ENCODE data around the gene GNAT3.

- TF ChIP-seq EZH2 (IDR thresholded peaks at IDR 0.05) (no peak), ZNF274 (IDR thresholded peaks at IDR 0.05; ENCODE audit: low read depth, low read length) (no peak), EZH2phosphoT487 (IDR thresholded peaks at IDR 0.05; ENCODE audit: borderline replicate concordance) (no peak), CTCF (IDR thresholded peaks at IDR 0.05 in 2 of 3, conservative IDR thresholded peaks at IDR 0.05 in 1 of 3; ENCODE audit: borderline replicate concordance in 1 of 3, insufficient read depth in 1 of 3, low read depth in 2 of 3, low read length in 2 of 3) (no peak)
These were observed 14.6 kb upstream of the GNAT3 start for GRCh38 chr7:80526472-80526871.

Measured in HCT116 (cell line).